K562 (cell line): ENCODE results near the gene TMEM214. TPM values are rescaled to one million over a fixed set of nuclear protein-coding genes. Genes with fewer than 3 reads are reported as not detected.

Experiments
- ATAC-seq: fragments of 200-7000 bp; cut with Tn5 transposase; 3 replicates; pipeline ENCODE4 v1.9.1; 2020; ENCODE audit warnings: moderate library complexity
- BruUV-seq: library from RNA; stranded (reverse); fragments of 400-500 nt; replicated peaks from 2 replicates; lab custom pipeline; 2021; lab: Mats Ljungman, UMichigan
- CTCF ChIA-PET: fragments of 300-600 bp; formaldehyde crosslinking; extraction: SDS; loops from one replicate; lab custom pipeline; 2021; ENCODE audit warnings: low intra/inter-chr PET ratio; lab: Yijun Ruan, JAX
- POLR2A ChIA-PET: fragments of 300-600, 350-650 bp; sonication (Branson Sonifier 250); formaldehyde crosslinking; extraction: SDS; loops from one replicate; lab custom pipeline; 2021; ENCODE audit warnings: antibody characterized with exemption, inconsistent platforms; lab: Yijun Ruan, JAX
- DNase-seq, 4 experiments: peaks; one replicate each; pipeline versions ENCODE4 v3.0.0 to v3.0.0-alpha.2; 2011 to 2018; ENCODE audit warnings: low spot score in 3 of 4, mixed read lengths in 3 of 4; ENCODE audit errors: extremely low read depth in 1 of 4
- FAIRE-seq: peaks from 2 replicates; lab custom pipeline; 2011; peaks lifted over from hg19 to GRCh38; lab: Jason Lieb, UNC
- H2AFZ ChIP-seq: 2 replicates; pipeline ENCODE4 v1.6.0; 2011; ENCODE audit warnings: low read depth, low read length, control low read depth, inconsistent platforms
- H3K27ac ChIP-seq: fragments of 200-600 bp; 3 replicates; pipeline ENCODE4 v1.8.0; 2011; ENCODE audit warnings: low read depth, mild to moderate bottlenecking, control low read depth, inconsistent platforms, low read length, moderate library complexity, mixed read lengths; ENCODE audit errors: extremely low read depth
- H3K27me3 ChIP-seq, 2 experiments: fragments of 300-600 bp in 1 of 2; 2 replicates in 1 of 2; 3 replicates in 1 of 2; pipeline versions ENCODE4 v1.6.0 to v1.8.0; 2011; ENCODE audit warnings: inconsistent platforms in 2 of 2, low read length in 2 of 2, mild to moderate bottlenecking in 1 of 2, mixed read lengths in 1 of 2, moderate library complexity in 1 of 2; ENCODE audit not compliant: control insufficient read depth in 2 of 2, insufficient read depth in 2 of 2
- H3K36me3 ChIP-seq: fragments of 300-600 bp; 3 replicates; pipeline ENCODE4 v1.8.0; 2011; ENCODE audit warnings: mild to moderate bottlenecking, low read length, inconsistent platforms; ENCODE audit not compliant: control insufficient read depth, insufficient read depth
- H3K4me1 ChIP-seq, 2 experiments: fragments of 200-600 bp in 1 of 2; replicated peaks in 1 of 2; 2 replicates in 1 of 2; 3 replicates in 1 of 2; pipeline versions ENCODE4 v1.5.1 to v1.8.0; 2011; ENCODE audit warnings: inconsistent platforms in 2 of 2, low read length in 2 of 2, mild to moderate bottlenecking in 1 of 2, mixed read lengths in 1 of 2, moderate library complexity in 1 of 2; ENCODE audit not compliant: control insufficient read depth in 2 of 2, insufficient read depth in 2 of 2
- H3K4me2 ChIP-seq: 2 replicates; pipeline ENCODE4 v1.6.1; 2011; ENCODE audit warnings: low read length, control low read depth, inconsistent platforms, mixed read lengths; ENCODE audit not compliant: insufficient read depth
- H3K4me3 ChIP-seq: fragments of 200-600 bp; sonication (generic), shearing (Covaris generic); 2 replicates; pipeline ENCODE4 v1.5.1; 2016; ENCODE audit warnings: control low read depth, inconsistent platforms
- H3K79me2 ChIP-seq: fragments of 200-600 bp; 3 replicates; pipeline ENCODE4 v1.8.0; 2011; ENCODE audit warnings: low read length, inconsistent platforms; ENCODE audit not compliant: control insufficient read depth, insufficient read depth
- H3K9ac ChIP-seq, 2 experiments: 2 replicates each; pipeline versions ENCODE4 v1.6.0 to v1.6.1; 2011; ENCODE audit warnings: low read depth in 2 of 2, low read length in 2 of 2, control low read depth in 1 of 2, inconsistent platforms in 1 of 2, mild to moderate bottlenecking in 1 of 2, mixed read lengths in 1 of 2; ENCODE audit not compliant: insufficient read depth in 1 of 2
- H3K9me1 ChIP-seq: one replicate; pipeline ENCODE4 v1.6.0; 2011; ENCODE audit warnings: inconsistent platforms, mild to moderate bottlenecking, low read length, moderate library complexity; ENCODE audit not compliant: control insufficient read depth, insufficient read depth
- H3K9me3 ChIP-seq: replicated peaks from 2 replicates; pipeline ENCODE4 v1.5.1; 2011; ENCODE audit warnings: low read depth, low read length, inconsistent platforms; ENCODE audit not compliant: control insufficient read depth, insufficient read depth
- H4K20me1 ChIP-seq: replicated peaks from 2 replicates; pipeline ENCODE4 v1.6.1; 2011; ENCODE audit warnings: low read length, inconsistent platforms, mixed read lengths; ENCODE audit not compliant: control insufficient read depth, insufficient read depth
- ARNT ChIP-seq, 2 experiments: fragments of 450-650 bp; IDR thresholded peaks; 2 replicates each; pipeline ENCODE4 v1.6.1; 2016; ENCODE audit warnings: mild to moderate bottlenecking in 1 of 2
- BACH1 ChIP-seq: fragments of 200-800 bp; sonication (Bioruptor generic); IDR thresholded peaks from 2 replicates; pipeline ENCODE4 v1.6.1; 2016; ENCODE audit warnings: missing genetic modification characterization, missing compliant biosample characterization
- TCF7L2 ChIP-seq: fragments of 150-350 bp; IDR thresholded peaks from 2 replicates; pipeline ENCODE4 v1.6.1; 2016; ENCODE audit warnings: low read depth, mild to moderate bottlenecking, low read length, moderate library complexity
- YY1 ChIP-seq, 3 experiments: IDR thresholded peaks; 2 replicates each; pipeline ENCODE4 v1.6.1; 2011; ENCODE audit warnings: low read length in 2 of 3, mild to moderate bottlenecking in 2 of 3, moderate library complexity in 2 of 3, borderline replicate concordance in 1 of 3, control low read depth in 1 of 3, low read depth in 1 of 3; ENCODE audit not compliant: insufficient read depth in 3 of 3, insufficient replicate concordance in 2 of 3, control insufficient read depth in 1 of 3, insufficient read length in 1 of 3; ENCODE audit errors: extremely low read depth in 1 of 3
- ZBTB7A ChIP-seq: IDR thresholded peaks from 2 replicates; pipeline ENCODE4 v1.6.1; 2011; ENCODE audit warnings: low read depth, mild to moderate bottlenecking, low read length, moderate library complexity, borderline replicate concordance; ENCODE audit not compliant: control insufficient read depth
- ZFP30 ChIP-seq: fragments of 250-450 bp; sonication (Bioruptor Pico); IDR thresholded peaks from 2 replicates; pipeline ENCODE4 v1.8.0; 2022; ENCODE audit warnings: moderate library complexity, mild to moderate bottlenecking, inconsistent platforms, borderline replicate concordance
- ZFP36 ChIP-seq: fragments of 150-350 bp; IDR thresholded peaks from 2 replicates; pipeline ENCODE4 v1.6.1; 2018; ENCODE audit warnings: low read length, low read depth; ENCODE audit not compliant: partially characterized antibody
- ZNF146 ChIP-seq: IDR thresholded peaks from one replicate; pipeline ENCODE4 v1.6.1; 2018; ENCODE audit warnings: missing compliant biosample characterization; ENCODE audit not compliant: unreplicated experiment
- WGBS: fragments of 100-300 bp; shearing (Covaris generic); methylation state at CpG from one replicate; pipeline ENCODE4 v1.1.6; 2016; ENCODE audit warnings: low coverage, mixed read lengths; ENCODE audit not compliant: insufficient coverage; ENCODE audit errors: missing lambda C conversion rate; 5-methylcytosine and 5-hydroxymethylcytosine counted together
- in situ Hi-C: fragments of 300-500 bp; cut with MboI; formaldehyde crosslinking; loops from 4 replicates; pipeline ENCODE4 v1.15.0; 2018; ENCODE audit warnings: inconsistent platforms, mixed read lengths
- intact Hi-C: fragments of 100-400 bp; cut with micrococcal nuclease; formaldehyde crosslinking; loops from 2 replicates; pipeline ENCODE4 v1.14.2; 2022
- polyA plus RNA-seq, 8 experiments: library from polyadenylated mRNA; depleted of rRNA in 4 of 8; stranded (reverse) in 5 of 8; unstranded in 3 of 8; fragments of >200 nt; fragmentation: Nextera tagmentation in 2 of 8; fragmentation: Illumina TruSeq in 1 of 8; extraction: Ambion mirVana in 2 of 8; extraction: Trizol in 1 of 8; gene quantifications; 2 replicates each; pipeline versions ENCODE4 v1.2.1 to v1.2.3, GENCODE V29; 2011 to 2014; ENCODE audit warnings: inconsistent platforms in 1 of 8, missing spikeins in 1 of 8
- total RNA-seq, 7 experiments: library from RNA; depleted of rRNA in 6 of 7; stranded (reverse); fragments of >200 nt in 6 of 7; fragmentation: Illumina TruSeq in 2 of 7; extraction: Trizol in 2 of 7; gene quantifications; 2 replicates each; pipeline versions ENCODE4 v1.2.1 to v1.2.3, GENCODE V29; 2011 to 2021; ENCODE audit warnings: low replicate concordance in 1 of 7
- TF ChIP-seq, protein P1 (sequence below): fragments of 250-450 bp; sonication (Bioruptor Pico); IDR thresholded peaks from 2 replicates; pipeline ENCODE4 v1.9.0; 2021; ENCODE audit warnings: mild to moderate bottlenecking, inconsistent platforms
- TF ChIP-seq, protein P2 (sequence below), 3 experiments: fragments of 200-800 bp in 1 of 3; fragments of 250-450 bp in 1 of 3; fragments of 450-650 bp in 1 of 3; sonication (Bioruptor Pico) in 1 of 3; sonication (Bioruptor generic) in 1 of 3; formaldehyde crosslinking in 1 of 3; IDR thresholded peaks; 2 replicates each; pipeline versions ENCODE4 v1.6.1 to v1.8.0; 2016 to 2022; ENCODE audit warnings: mild to moderate bottlenecking in 2 of 3, missing genetic modification characterization in 2 of 3, missing compliant biosample characterization in 1 of 3, moderate library complexity in 1 of 3
- TF ChIP-seq, protein P3 (sequence below), 3 experiments: fragments of 200-800 bp in 1 of 3; sonication (Bioruptor generic) in 1 of 3; sonication (generic) in 1 of 3; formaldehyde crosslinking in 1 of 3; IDR thresholded peaks; 2 replicates each; pipeline versions ENCODE4 v1.6.1 to v1.8.0; 2016 to 2022; ENCODE audit warnings: mild to moderate bottlenecking in 2 of 3, missing compliant biosample characterization in 2 of 3, missing genetic modification characterization in 2 of 3, missing genetic modification reagents in 1 of 3

The TMEM214 gene
- total and polyA plus RNA-seq, 9 of the 15 experiments (the other 6 are each of a cell fraction or from before 2014, with no cell fraction given), result 11.4 to 81.4 (median 44.1) TPM

DNA sequence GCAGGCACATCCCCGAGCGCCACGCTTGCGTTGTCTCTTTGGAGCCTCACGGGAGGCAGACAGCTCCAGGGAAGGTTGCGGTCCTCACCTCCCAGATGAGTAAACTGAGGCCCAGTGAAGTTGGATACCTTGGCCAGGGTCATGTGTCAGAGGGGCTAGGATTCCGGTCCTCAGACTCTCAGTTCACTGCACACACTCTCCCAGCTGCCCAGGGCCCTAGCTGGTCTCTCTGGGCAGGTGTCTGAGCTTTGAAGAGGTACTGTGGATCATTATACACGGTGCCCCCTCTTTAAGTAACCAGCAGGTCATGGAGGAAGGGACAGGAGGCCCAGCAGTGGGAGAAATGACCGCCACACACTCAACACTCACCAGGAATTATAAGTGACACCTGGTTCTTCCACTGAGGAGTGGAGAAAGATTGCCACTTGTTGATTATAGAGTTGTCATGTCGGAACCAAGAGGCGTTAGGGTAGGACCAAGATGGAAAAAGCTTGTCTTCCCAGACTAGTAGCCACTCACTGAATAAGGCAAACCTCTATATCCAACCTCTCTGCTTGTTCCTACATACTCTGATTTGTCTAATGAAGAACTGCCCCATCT is 588 bp downstream of the TMEM214 start:
- intact Hi-C loops (loop anchor here (2.0 kb wide), 1 partner anchor 17 kb away; the partner anchor contains the start of gene AGBL5), in situ Hi-C loops (no loop called here)
- Histone ChIP-seq H3K9me1 (peaks cover 6% of the 10 kb centered on the region), H3K9me3 (no peaks in the 10 kb centered on the region), H3K36me3 (peaks cover 67% of the 10 kb centered on the region), H3K4me2 (peak overlapping the region; percentile 89), H3K27me3 (no peaks in the 10 kb centered on the region), H3K4me1 (peaks cover 11 to 19% of the 10 kb centered on the region in 2 experiments; a peak in 4 of 5 replicates), H3K4me3 (peak overlapping the region; percentile 97), H4K20me1 (no peaks in the 10 kb centered on the region), H2AFZ (peak overlapping the region; percentile 73), H3K9ac (peak overlapping the region; percentile 99 to 100), H3K79me2 (peaks cover 47% of the 10 kb centered on the region), H3K27ac (peak overlapping the region; percentile 89)
- ChIA-PET CTCF (no interaction called here), POLR2A (interaction anchor here (0.6 to 5.3 kb wide), 11 partner anchors 10 to 680 kb away, joined by 3 to 54 read pairs (median 3); partner anchors contain the start of gene AGBL5)
- TSS peak; percentile 75 for BruUV-seq
- no peak for DNase-seq
- peak; percentile 8 for ATAC-seq
- 1% methylated on average over 11 of the region's 11 CpGs for WGBS
- FAIRE-seq, result no peak
- TF ChIP-seq, protein P1, sequence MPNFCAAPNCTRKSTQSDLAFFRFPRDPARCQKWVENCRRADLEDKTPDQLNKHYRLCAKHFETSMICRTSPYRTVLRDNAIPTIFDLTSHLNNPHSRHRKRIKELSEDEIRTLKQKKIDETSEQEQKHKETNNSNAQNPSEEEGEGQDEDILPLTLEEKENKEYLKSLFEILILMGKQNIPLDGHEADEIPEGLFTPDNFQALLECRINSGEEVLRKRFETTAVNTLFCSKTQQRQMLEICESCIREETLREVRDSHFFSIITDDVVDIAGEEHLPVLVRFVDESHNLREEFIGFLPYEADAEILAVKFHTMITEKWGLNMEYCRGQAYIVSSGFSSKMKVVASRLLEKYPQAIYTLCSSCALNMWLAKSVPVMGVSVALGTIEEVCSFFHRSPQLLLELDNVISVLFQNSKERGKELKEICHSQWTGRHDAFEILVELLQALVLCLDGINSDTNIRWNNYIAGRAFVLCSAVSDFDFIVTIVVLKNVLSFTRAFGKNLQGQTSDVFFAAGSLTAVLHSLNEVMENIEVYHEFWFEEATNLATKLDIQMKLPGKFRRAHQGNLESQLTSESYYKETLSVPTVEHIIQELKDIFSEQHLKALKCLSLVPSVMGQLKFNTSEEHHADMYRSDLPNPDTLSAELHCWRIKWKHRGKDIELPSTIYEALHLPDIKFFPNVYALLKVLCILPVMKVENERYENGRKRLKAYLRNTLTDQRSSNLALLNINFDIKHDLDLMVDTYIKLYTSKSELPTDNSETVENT (CRISPR knock-in tag), result no peak
- TF ChIP-seq YY1 (IDR thresholded peaks at IDR 0.05; ENCODE audit: borderline replicate concordance in 1 of 3, control insufficient read depth in 1 of 3, extremely low read depth in 1 of 3, insufficient read depth in 3 of 3, insufficient read length in 1 of 3, insufficient replicate concordance in 2 of 3, low read depth in 1 of 3, low read length in 2 of 3) (no peak), BACH1 (tag) (no peak), ZBTB7A (peak; percentile 9; the same call in 1 of the 2 replicates), ZNF146 (CRISPR knock-in tag) (no peak), ZFP36 (no peak), ARNT (IDR thresholded peaks at IDR 0.05) (no peak), ZFP30 (CRISPR knock-in tag) (no peak), TCF7L2 (no peak)
- TF ChIP-seq, protein P2, sequence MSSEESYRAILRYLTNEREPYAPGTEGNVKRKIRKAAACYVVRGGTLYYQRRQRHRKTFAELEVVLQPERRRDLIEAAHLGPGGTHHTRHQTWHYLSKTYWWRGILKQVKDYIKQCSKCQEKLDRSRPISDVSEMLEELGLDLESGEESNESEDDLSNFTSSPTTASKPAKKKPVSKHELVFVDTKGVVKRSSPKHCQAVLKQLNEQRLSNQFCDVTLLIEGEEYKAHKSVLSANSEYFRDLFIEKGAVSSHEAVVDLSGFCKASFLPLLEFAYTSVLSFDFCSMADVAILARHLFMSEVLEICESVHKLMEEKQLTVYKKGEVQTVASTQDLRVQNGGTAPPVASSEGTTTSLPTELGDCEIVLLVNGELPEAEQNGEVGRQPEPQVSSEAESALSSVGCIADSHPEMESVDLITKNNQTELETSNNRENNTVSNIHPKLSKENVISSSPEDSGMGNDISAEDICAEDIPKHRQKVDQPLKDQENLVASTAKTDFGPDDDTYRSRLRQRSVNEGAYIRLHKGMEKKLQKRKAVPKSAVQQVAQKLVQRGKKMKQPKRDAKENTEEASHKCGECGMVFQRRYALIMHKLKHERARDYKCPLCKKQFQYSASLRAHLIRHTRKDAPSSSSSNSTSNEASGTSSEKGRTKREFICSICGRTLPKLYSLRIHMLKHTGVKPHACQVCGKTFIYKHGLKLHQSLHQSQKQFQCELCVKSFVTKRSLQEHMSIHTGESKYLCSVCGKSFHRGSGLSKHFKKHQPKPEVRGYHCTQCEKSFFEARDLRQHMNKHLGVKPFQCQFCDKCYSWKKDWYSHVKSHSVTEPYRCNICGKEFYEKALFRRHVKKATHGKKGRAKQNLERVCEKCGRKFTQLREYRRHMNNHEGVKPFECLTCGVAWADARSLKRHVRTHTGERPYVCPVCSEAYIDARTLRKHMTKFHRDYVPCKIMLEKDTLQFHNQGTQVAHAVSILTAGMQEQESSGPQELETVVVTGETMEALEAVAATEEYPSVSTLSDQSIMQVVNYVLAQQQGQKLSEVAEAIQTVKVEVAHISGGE (CRISPR knock-in tag; IDR thresholded peaks at IDR 0.05), result no peak
- TF ChIP-seq, protein P3, sequence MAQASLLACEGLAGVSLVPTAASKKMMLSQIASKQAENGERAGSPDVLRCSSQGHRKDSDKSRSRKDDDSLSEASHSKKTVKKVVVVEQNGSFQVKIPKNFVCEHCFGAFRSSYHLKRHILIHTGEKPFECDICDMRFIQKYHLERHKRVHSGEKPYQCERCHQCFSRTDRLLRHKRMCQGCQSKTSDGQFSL (CRISPR knock-in tag; IDR thresholded peaks at IDR 0.05), result no peak
- TF ChIP-seq, protein P3 (tag; IDR thresholded peaks at IDR 0.05), result no peak
